ENCODE data around the gene VASH1. TPM values are rescaled to one million over a fixed set of nuclear protein-coding genes. Genes with fewer than 3 reads are reported as not detected.

VASH1 gene
- total and polyA plus RNA-seq, 2 donors (not counting 1 experiment from before 2014, with no cell fraction given): 2.5 to 4.5 TPM

GRCh38 chr14:76808011-76808410 lies 46.7 kb downstream of the VASH1 start:
- Histone ChIP-seq H3K4me1 (ENCODE audit: control insufficient read depth, extremely low read depth, insufficient read depth, low read length) (no peaks in the 10 kb centered on the region), H3K9ac (ENCODE audit: insufficient read depth, low read length) (no peak overlapping the region), H3K27ac (ENCODE audit: insufficient read depth, low read length) (no peak overlapping the region), H3K36me3 (ENCODE audit: control insufficient read depth, insufficient read depth, low read length) (peaks cover 3% of the 10 kb centered on the region), H3K4me2 (ENCODE audit: extremely low read depth, insufficient read depth, low read length) (no peak overlapping the region), H4K20me1 (ENCODE audit: control insufficient read depth, extremely low read depth, insufficient read depth, low read length) (no peaks in the 10 kb centered on the region), H3K27me3 (ENCODE audit: control insufficient read depth, insufficient read depth, low read length) (no peaks in the 10 kb centered on the region), H3K4me3 (replicated peaks in 1 of 4; ENCODE audit: control extremely low read depth in 1 of 4, insufficient read depth in 1 of 4, low read depth in 3 of 4, low read length in 4 of 4) (no peak overlapping the region), H3K79me2 (ENCODE audit: control insufficient read depth, insufficient read depth, low read length) (no peaks in the 10 kb centered on the region), H2AFZ (ENCODE audit: low read length) (no peak overlapping the region), H3K9me3 (ENCODE audit: control insufficient read depth, insufficient read depth, low read depth, low read length) (no peaks in the 10 kb centered on the region)
- no peak for DNase-seq (ENCODE audit: low read depth in 2 of 2)
- TF ChIP-seq CTCF (conservative IDR thresholded peaks at IDR 0.05 in 1 of 2, IDR thresholded peaks at IDR 0.05 in 1 of 2; ENCODE audit: low read depth in 1 of 2, low read length in 2 of 2): no peak
- no peak for TF ChIP-seq EZH2 (IDR thresholded peaks at IDR 0.05; ENCODE audit: low read length, missing control alignments)

GRCh38 chr14:76808990-76809389 lies 47.7 kb downstream of the VASH1 start:
- Histone ChIP-seq H3K9me3 (ENCODE audit: control insufficient read depth, insufficient read depth, low read depth, low read length) (no peaks in the 10 kb centered on the region), H3K4me1 (ENCODE audit: control insufficient read depth, extremely low read depth, insufficient read depth, low read length) (no peaks in the 10 kb centered on the region), H4K20me1 (ENCODE audit: control insufficient read depth, extremely low read depth, insufficient read depth, low read length) (no peaks in the 10 kb centered on the region), H3K27me3 (ENCODE audit: control insufficient read depth, insufficient read depth, low read length) (no peaks in the 10 kb centered on the region), H3K27ac (ENCODE audit: insufficient read depth, low read length) (no peak overlapping the region), H3K9ac (ENCODE audit: insufficient read depth, low read length) (no peak overlapping the region), H3K4me3 (replicated peaks in 1 of 4; ENCODE audit: control extremely low read depth in 1 of 4, insufficient read depth in 1 of 4, low read depth in 3 of 4, low read length in 4 of 4) (no peak overlapping the region), H3K4me2 (ENCODE audit: extremely low read depth, insufficient read depth, low read length) (no peak overlapping the region), H3K36me3 (ENCODE audit: control insufficient read depth, insufficient read depth, low read length) (peaks cover 3% of the 10 kb centered on the region), H3K79me2 (ENCODE audit: control insufficient read depth, insufficient read depth, low read length) (no peaks in the 10 kb centered on the region), H2AFZ (ENCODE audit: low read length) (no peak overlapping the region)
- no peak for TF ChIP-seq CTCF (conservative IDR thresholded peaks at IDR 0.05 in 1 of 2, IDR thresholded peaks at IDR 0.05 in 1 of 2; ENCODE audit: low read depth in 1 of 2, low read length in 2 of 2)
- no peak for TF ChIP-seq EZH2 (IDR thresholded peaks at IDR 0.05; ENCODE audit: low read length, missing control alignments)
- no peak for DNase-seq (ENCODE audit: low read depth in 2 of 2)

- no peaks in the 10 kb centered on the region for H3K79me2 ChIP-seq (ENCODE audit: control insufficient read depth, insufficient read depth, low read length)
- no peak overlapping the region for H2AFZ ChIP-seq (ENCODE audit: low read length)
- no peaks in the 10 kb centered on the region for H3K4me1 ChIP-seq (ENCODE audit: control insufficient read depth, extremely low read depth, insufficient read depth, low read length)
- TF ChIP-seq EZH2 (IDR thresholded peaks at IDR 0.05; ENCODE audit: low read length, missing control alignments) (no peak), CTCF (conservative IDR thresholded peaks at IDR 0.05 in 1 of 2, IDR thresholded peaks at IDR 0.05 in 1 of 2; ENCODE audit: low read depth in 1 of 2, low read length in 2 of 2) (no peak)
- H3K27ac ChIP-seq (ENCODE audit: insufficient read depth, low read length): no peak overlapping the region
- H3K4me2 ChIP-seq (ENCODE audit: extremely low read depth, insufficient read depth, low read length): peak overlapping the region; percentile 90
- H3K27me3 ChIP-seq (ENCODE audit: control insufficient read depth, insufficient read depth, low read length): no peaks in the 10 kb centered on the region
- peak overlapping the region in 3 of 4 experiments; percentile 23 to 85 (median 67) for H3K4me3 ChIP-seq (replicated peaks in 1 of 4; ENCODE audit: control extremely low read depth in 1 of 4, insufficient read depth in 1 of 4, low read depth in 3 of 4, low read length in 4 of 4)
- no peak for DNase-seq (ENCODE audit: low read depth in 2 of 2)
- peaks cover 3% of the 10 kb centered on the region for H3K36me3 ChIP-seq (ENCODE audit: control insufficient read depth, insufficient read depth, low read length)
- H3K9me3 ChIP-seq (ENCODE audit: control insufficient read depth, insufficient read depth, low read depth, low read length): no peaks in the 10 kb centered on the region
- no peaks in the 10 kb centered on the region for H4K20me1 ChIP-seq (ENCODE audit: control insufficient read depth, extremely low read depth, insufficient read depth, low read length)
- no peak overlapping the region for H3K9ac ChIP-seq (ENCODE audit: insufficient read depth, low read length)
These were observed 49.3 kb downstream of the VASH1 start for GRCh38 chr14:76810525-76810924.
